Measurements from ENCODE around the gene RNF168.
"Not testable (repeated sequence)": the region's sequence is repeated elsewhere in the genome, so short reads cannot be mapped to it uniquely, and the experiment has no call there.

RNF168 gene

GRCh38 chr3:196431181-196432136, 72.1 kb downstream of the RNF168 start:
- H3K27me3 Mint-ChIP-seq (ENCODE audit: low read depth), result no peaks in the 10 kb centered on the region
- peak overlapping the region; percentile 80 to 90 (median 85) for H3K4me3 Mint-ChIP-seq
- H3K27ac Mint-ChIP-seq, result peak overlapping the region; percentile 82 to 94 (median 88)
- H3K4me1 Mint-ChIP-seq, result peaks cover 10% of the 10 kb centered on the region
- TF ChIP-seq, protein P1, sequence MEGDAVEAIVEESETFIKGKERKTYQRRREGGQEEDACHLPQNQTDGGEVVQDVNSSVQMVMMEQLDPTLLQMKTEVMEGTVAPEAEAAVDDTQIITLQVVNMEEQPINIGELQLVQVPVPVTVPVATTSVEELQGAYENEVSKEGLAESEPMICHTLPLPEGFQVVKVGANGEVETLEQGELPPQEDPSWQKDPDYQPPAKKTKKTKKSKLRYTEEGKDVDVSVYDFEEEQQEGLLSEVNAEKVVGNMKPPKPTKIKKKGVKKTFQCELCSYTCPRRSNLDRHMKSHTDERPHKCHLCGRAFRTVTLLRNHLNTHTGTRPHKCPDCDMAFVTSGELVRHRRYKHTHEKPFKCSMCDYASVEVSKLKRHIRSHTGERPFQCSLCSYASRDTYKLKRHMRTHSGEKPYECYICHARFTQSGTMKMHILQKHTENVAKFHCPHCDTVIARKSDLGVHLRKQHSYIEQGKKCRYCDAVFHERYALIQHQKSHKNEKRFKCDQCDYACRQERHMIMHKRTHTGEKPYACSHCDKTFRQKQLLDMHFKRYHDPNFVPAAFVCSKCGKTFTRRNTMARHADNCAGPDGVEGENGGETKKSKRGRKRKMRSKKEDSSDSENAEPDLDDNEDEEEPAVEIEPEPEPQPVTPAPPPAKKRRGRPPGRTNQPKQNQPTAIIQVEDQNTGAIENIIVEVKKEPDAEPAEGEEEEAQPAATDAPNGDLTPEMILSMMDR (IDR thresholded peaks at IDR 0.05; ENCODE audit: unreplicated experiment in 3 of 3), result no peak
- no peaks in the 10 kb centered on the region for H3K9me3 Mint-ChIP-seq
- H3K36me3 Mint-ChIP-seq (ENCODE audit: low read depth), result peaks cover 11% of the 10 kb centered on the region

- H3K27ac Mint-ChIP-seq, result no peak overlapping the region
- H3K36me3 Mint-ChIP-seq (ENCODE audit: low read depth), result peaks cover 24% of the 10 kb centered on the region
- TF ChIP-seq, protein P1 (IDR thresholded peaks at IDR 0.05; ENCODE audit: unreplicated experiment in 3 of 3), result no peak
- no peaks in the 10 kb centered on the region for H3K27me3 Mint-ChIP-seq (ENCODE audit: low read depth)
- H3K4me3 Mint-ChIP-seq, result peak overlapping the region; percentile 17 to 25 (median 22)
- peaks cover 19% of the 10 kb centered on the region for H3K4me1 Mint-ChIP-seq
- H3K9me3 Mint-ChIP-seq, result no peaks in the 10 kb centered on the region
Observed at GRCh38 chr3:196428041-196428440, 75.5 kb downstream of the RNF168 start.

DNA sequence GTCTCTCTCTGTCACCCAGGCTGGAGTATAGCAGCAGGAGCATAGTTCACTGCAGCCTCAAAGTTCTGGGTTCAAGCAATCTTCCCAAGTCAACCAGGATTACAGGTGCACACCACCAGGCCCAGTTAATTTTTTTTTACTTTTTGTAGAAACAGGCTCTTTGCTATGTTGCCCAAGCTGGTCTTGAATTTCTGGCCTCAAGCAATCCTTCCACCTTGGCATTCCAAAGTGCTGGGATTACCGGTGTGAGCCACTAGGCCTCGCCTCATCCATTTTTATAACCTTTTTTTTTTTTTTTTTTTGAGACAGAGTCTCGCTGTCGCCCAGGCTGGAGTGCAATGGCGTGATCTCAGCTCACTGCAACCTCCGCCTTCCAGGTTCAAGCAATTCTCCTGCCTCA, 79.1 kb downstream of the RNF168 start:
- H3K4me3 Mint-ChIP-seq; H3K9me3 Mint-ChIP-seq; H3K27me3 Mint-ChIP-seq (ENCODE audit: low read depth); H3K27ac Mint-ChIP-seq: not testable (repeated sequence)
- Mint-ChIP-seq H3K4me1 (peaks cover 15% of the 10 kb centered on the region), H3K36me3 (ENCODE audit: low read depth) (peaks cover 39% of the 10 kb centered on the region)

- TF ChIP-seq, protein P1 (IDR thresholded peaks at IDR 0.05; ENCODE audit: unreplicated experiment in 3 of 3), result no peak
- H3K27me3 Mint-ChIP-seq (ENCODE audit: low read depth), result no peaks in the 10 kb centered on the region
- peaks cover 12% of the 10 kb centered on the region for H3K9me3 Mint-ChIP-seq
- H3K4me1 Mint-ChIP-seq, result peaks cover 15% of the 10 kb centered on the region
- peaks cover 47% of the 10 kb centered on the region for H3K36me3 Mint-ChIP-seq (ENCODE audit: low read depth)
- peak overlapping the region; percentile 11 to 36 (median 35) for H3K27ac Mint-ChIP-seq
- H3K4me3 Mint-ChIP-seq, result no peak overlapping the region
Observed at GRCh38 chr3:196423044-196423781, 80.4 kb downstream of the RNF168 start.

- Mint-ChIP-seq H3K36me3 (ENCODE audit: low read depth) (peaks cover 52% of the 10 kb centered on the region), H3K4me1 (peaks cover 15% of the 10 kb centered on the region), H3K9me3 (peaks cover 19% of the 10 kb centered on the region)
- H3K27ac Mint-ChIP-seq; H3K27me3 Mint-ChIP-seq (ENCODE audit: low read depth); H3K4me3 Mint-ChIP-seq: not testable (repeated sequence)
Observed at GRCh38 chr3:196421668-196422067, 81.9 kb downstream of the RNF168 start.

GRCh38 chr3:196419386-196419785, 84.2 kb downstream of the RNF168 start:
- no peak overlapping the region for H3K4me3 Mint-ChIP-seq
- H3K9me3 Mint-ChIP-seq, result peaks cover 26% of the 10 kb centered on the region
- H3K27ac Mint-ChIP-seq, result no peak overlapping the region
- H3K4me1 Mint-ChIP-seq, result peaks cover 11% of the 10 kb centered on the region
- H3K36me3 Mint-ChIP-seq (ENCODE audit: low read depth), result peaks cover 51% of the 10 kb centered on the region
- TF ChIP-seq, protein P1 (IDR thresholded peaks at IDR 0.05; ENCODE audit: unreplicated experiment in 3 of 3), result no peak
- no peaks in the 10 kb centered on the region for H3K27me3 Mint-ChIP-seq (ENCODE audit: low read depth)

All from nephron (organoid).